ENCODE data around the gene CAMK4. TPM values are rescaled to one million over a fixed set of nuclear protein-coding genes. Genes with fewer than 3 reads are reported as not detected.

CAMK4 gene
- total and polyA plus RNA-seq, 9 donors, result 0.36 to 5.0 (median 1.4) TPM

DNA sequence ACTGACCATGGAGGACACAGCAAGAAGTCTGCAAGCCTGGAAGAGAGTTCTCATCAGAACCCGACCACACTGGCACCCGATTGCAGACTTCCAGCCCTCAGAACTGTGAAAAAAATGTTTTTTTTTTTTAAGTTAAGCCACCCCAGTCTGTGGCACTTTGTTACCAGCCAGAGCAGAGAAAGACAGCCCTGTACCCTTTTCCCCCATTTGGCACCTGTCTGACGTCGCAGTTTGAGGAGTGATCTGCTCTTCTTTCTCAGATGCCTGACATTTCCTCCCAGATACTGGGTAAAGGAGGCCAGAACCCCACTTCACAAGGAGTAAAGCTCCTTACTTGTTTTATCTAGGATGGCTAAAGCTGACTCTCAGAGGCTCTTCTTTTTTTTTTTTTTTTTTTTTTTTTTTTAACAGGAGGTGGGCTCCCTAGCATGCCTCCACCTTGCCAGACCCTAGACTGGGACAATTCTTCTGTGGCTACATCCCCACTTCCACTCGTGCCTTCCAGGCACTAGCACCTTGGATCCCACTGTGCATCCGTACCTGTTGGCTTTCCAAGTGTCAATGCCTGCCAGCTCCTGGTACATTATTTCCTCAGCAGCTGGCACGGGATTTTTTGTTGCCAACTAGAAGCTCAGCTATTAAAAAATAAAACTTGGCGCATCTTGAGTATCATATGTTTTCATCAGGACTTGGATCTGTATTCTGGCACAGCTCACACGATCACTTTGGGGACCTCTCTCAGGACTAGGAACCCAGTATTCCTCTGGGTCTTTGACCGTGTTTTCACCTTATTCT, 14.4 kb downstream of the CAMK4 start:
- Histone ChIP-seq H3K27me3 (no peaks in the 10 kb centered on the region), H3K4me1 (ENCODE audit: insufficient read depth) (no peaks in the 10 kb centered on the region), H3K9me3 (no peaks in the 10 kb centered on the region), H3K36me3 (no peaks in the 10 kb centered on the region), H3K4me3 (no peak overlapping the region), H3K27ac (no peak overlapping the region)
- 88 to 90% (median 90%) methylated on average over 10 of the region's 10 CpGs for WGBS, 3 donors
- DNase-seq, result no peak
- intact Hi-C loops (cut with DNase I), result no loop called here
- no peak for TF ChIP-seq POLR2A (IDR thresholded peaks at IDR 0.05)
- TF ChIP-seq EP300 (IDR thresholded peaks at IDR 0.05), result no peak
- TF ChIP-seq, protein P1, sequence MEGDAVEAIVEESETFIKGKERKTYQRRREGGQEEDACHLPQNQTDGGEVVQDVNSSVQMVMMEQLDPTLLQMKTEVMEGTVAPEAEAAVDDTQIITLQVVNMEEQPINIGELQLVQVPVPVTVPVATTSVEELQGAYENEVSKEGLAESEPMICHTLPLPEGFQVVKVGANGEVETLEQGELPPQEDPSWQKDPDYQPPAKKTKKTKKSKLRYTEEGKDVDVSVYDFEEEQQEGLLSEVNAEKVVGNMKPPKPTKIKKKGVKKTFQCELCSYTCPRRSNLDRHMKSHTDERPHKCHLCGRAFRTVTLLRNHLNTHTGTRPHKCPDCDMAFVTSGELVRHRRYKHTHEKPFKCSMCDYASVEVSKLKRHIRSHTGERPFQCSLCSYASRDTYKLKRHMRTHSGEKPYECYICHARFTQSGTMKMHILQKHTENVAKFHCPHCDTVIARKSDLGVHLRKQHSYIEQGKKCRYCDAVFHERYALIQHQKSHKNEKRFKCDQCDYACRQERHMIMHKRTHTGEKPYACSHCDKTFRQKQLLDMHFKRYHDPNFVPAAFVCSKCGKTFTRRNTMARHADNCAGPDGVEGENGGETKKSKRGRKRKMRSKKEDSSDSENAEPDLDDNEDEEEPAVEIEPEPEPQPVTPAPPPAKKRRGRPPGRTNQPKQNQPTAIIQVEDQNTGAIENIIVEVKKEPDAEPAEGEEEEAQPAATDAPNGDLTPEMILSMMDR (IDR thresholded peaks at IDR 0.05), result no peak

DNA sequence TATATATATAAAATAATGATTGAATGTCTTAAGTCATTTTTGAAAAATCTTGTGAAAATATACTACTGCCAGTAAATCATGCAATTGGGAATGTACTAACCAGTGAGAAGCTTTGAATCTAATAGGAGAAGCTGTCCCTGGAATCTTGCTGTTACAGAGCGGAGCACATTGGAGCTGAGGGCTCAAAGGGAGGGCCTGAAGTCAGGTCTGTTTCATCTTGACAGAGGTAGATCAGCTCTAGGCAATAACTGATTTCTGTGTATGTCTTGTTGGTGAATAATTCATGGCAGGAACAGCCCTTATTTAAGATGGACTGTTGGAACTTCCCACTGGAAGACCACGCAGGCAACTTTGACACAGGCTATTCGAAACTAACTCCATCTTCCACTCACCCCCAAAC, 17.5 kb downstream of the CAMK4 start:
- no peaks in the 10 kb centered on the region for H3K36me3 ChIP-seq
- intact Hi-C loops (cut with DNase I), result no loop called here
- H3K9me3 ChIP-seq, result no peaks in the 10 kb centered on the region
- no peaks in the 10 kb centered on the region for H3K27me3 ChIP-seq
- 79 to 98% (median 94%) methylated on average over 3 of the region's 3 CpGs for WGBS, 3 donors
- TF ChIP-seq, protein P1 (IDR thresholded peaks at IDR 0.05), result no peak
- no peak for TF ChIP-seq POLR2A (IDR thresholded peaks at IDR 0.05)
- TF ChIP-seq EP300 (IDR thresholded peaks at IDR 0.05), result no peak
- H3K27ac ChIP-seq, result no peak overlapping the region
- no peaks in the 10 kb centered on the region for H3K4me1 ChIP-seq (ENCODE audit: insufficient read depth)
- H3K4me3 ChIP-seq, result no peak overlapping the region
- DNase-seq, result no peak

DNA sequence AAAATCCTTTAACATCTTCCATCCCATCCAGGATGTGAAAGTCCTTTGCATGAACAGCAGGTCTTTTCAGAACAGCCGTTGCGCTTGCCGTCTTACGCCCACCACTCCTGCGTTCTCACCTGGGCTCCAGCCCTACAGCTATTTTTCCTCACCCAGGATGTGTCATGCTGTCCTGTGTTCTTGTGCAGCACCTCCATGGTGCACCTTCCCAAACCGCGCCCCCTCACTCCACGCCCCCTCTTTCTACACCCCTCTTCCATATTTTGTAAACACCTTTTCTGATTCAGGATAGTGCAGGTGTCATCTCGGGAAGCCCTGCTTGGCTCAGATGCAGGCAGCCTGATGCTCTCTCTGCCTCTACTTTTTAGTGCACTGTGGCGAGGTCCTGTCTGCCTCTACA, 18.4 kb downstream of the CAMK4 start:
- Histone ChIP-seq H3K36me3 (no peaks in the 10 kb centered on the region), H3K4me1 (ENCODE audit: insufficient read depth) (no peaks in the 10 kb centered on the region), H3K27ac (no peak overlapping the region), H3K9me3 (no peaks in the 10 kb centered on the region), H3K4me3 (no peak overlapping the region), H3K27me3 (no peaks in the 10 kb centered on the region)
- intact Hi-C loops (cut with DNase I), result no loop called here
- DNase-seq, result no peak
- TF ChIP-seq, protein P1 (IDR thresholded peaks at IDR 0.05), result no peak
- TF ChIP-seq EP300 (IDR thresholded peaks at IDR 0.05) (no peak), POLR2A (IDR thresholded peaks at IDR 0.05) (no peak)
- 86 to 96% (median 90%) methylated on average over 10 of the region's 10 CpGs for WGBS, 3 donors

DNA sequence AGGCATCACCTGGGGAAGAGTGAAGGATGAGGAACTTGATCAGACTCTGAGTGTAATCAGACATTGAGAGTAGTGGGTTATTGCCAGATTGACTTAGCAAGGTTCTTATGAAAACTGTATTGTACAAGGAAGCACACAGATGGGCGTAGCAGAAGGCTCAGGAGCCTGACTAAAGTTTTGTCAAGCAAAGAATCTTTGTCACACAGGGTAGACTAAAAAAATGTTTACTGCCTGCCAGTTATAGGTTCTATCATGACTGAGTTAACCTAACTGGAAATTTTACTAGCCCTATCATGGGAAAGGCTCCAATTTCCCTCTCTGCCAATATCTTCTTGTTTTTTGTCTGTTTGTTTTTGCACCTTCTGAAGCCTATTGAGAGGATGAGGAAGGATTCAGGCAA, 19.1 kb downstream of the CAMK4 start:
- TF ChIP-seq EP300 (IDR thresholded peaks at IDR 0.05) (no peak), POLR2A (IDR thresholded peaks at IDR 0.05) (no peak)
- TF ChIP-seq, protein P1 (IDR thresholded peaks at IDR 0.05), result no peak
- intact Hi-C loops (cut with DNase I), result no loop called here

More for the DNA sequence above, 19.1 kb downstream of the CAMK4 start:
- Histone ChIP-seq H3K36me3 (no peaks in the 10 kb centered on the region), H3K4me3 (no peak overlapping the region), H3K27ac (no peak overlapping the region), H3K9me3 (no peaks in the 10 kb centered on the region), H3K4me1 (ENCODE audit: insufficient read depth) (no peaks in the 10 kb centered on the region), H3K27me3 (no peaks in the 10 kb centered on the region)
- 89 to 98% (median 90%) methylated on average over 1 of the region's 1 CpG for WGBS, 3 donors
- DNase-seq, result no peak
